ENCODE results near the gene ABCB1. TPM values are rescaled to one million over a fixed set of nuclear protein-coding genes. Genes with fewer than 3 reads are reported as not detected.

The ABCB1 gene
- total and polyA plus RNA-seq, 2 of the 13 experiments (the other 11 are each of a cell fraction or from before 2014, with no cell fraction given): 42.8 to 52.6 TPM

GRCh38 chr7:87548123-87548919 lies 52.4 kb downstream of the ABCB1 start (continued):
- TF ChIP-seq ZNF646 (CRISPR knock-in tag; IDR thresholded peaks at IDR 0.05): no peak
- peak; percentile 87; the same call in 1 of the 2 replicates for TF ChIP-seq AHDC1 (CRISPR knock-in tag; IDR thresholded peaks at IDR 0.05; ENCODE audit: borderline replicate concordance)
- TF ChIP-seq PHB2 (IDR thresholded peaks at IDR 0.05; ENCODE audit: partially characterized antibody): no peak
- TF ChIP-seq ZNF333 (CRISPR knock-in tag; IDR thresholded peaks at IDR 0.05; ENCODE audit: borderline replicate concordance): no peak
- TF ChIP-seq ZNF644 (CRISPR knock-in tag; IDR thresholded peaks at IDR 0.05; ENCODE audit: low read depth): peak; percentile 89
- no peak for TF ChIP-seq IRF9 (CRISPR knock-in tag; IDR thresholded peaks at IDR 0.05; ENCODE audit: borderline replicate concordance)
- TF ChIP-seq ZC3H13 (CRISPR knock-in tag; IDR thresholded peaks at IDR 0.05): no peak
- TF ChIP-seq SIX4 (CRISPR knock-in tag; IDR thresholded peaks at IDR 0.05): peak; percentile 77; the same call in 1 of the 2 replicates
- TF ChIP-seq ZNF414 (CRISPR knock-in tag; IDR thresholded peaks at IDR 0.05): no peak
